CD4-positive, alpha-beta T cell treated with Interleukin-15 for 4 hours (primary cell): ENCODE data around the gene FOXB2.
A peak's percentile ranks its signal among the peaks of the same experiment; 100 is the strongest.
"Not testable (repeated sequence)": the region's sequence is repeated elsewhere in the genome, so short reads cannot be mapped to it uniquely, and the experiment has no call there.

Source experiments
- DNase-seq: peaks from one replicate; pipeline ENCODE4 v3.0.0-alpha.2; 2020; ENCODE audit warnings: low spot score

The FOXB2 gene

DNA sequence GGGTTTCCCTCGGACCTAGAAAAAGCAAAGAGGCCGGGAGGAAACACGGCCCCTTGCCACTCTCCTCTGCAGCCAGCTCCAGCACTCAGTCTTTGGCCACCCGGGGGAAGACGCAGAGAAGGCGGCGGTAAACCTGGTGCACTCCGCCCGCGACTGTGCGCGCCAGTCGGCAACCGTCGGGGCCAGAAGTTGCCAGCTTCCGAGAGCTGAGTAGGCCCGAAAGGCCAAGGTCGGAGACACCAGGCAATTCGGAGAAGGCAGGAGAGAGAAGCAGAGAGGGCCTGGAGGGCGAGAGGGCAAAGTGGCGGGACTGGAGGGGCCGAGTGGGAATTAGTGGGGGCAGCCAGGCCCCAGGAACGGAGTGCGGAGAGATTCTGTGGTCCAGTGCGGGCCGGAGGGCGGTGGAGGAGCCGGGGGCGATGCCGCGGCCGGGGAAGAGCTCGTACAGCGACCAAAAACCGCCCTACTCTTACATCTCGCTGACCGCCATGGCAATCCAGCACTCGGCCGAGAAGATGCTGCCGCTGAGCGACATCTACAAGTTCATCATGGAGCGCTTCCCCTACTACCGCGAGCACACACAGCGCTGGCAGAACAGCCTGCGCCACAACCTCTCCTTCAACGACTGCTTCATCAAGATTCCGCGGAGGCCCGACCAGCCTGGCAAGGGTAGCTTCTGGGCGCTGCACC is at the start of gene FOXB2:
TSS of gene FOXB2 (plus strand) at position 420 of the 690 bp plus-strand sequence. CDS start at position 420, 0 bp downstream.
- DNase-seq: no peak

DNA sequence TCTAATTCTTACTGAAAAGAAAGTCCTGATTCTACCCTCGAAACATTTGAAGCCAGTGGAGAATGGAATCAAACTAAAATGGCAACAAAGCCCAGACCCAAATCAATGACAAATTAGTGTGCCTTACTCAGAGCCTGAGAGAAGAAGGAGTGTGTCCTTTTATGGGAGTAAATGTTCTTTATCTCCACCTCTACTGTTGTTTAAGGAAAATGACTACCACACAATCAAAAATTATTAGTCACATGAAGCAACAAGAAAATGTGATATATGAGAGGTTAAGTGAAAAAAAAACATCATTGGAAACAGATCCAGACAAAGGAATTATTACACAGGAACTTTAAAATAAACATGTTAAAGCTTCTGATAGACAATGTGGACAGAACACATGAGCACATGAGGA is 49.7 kb upstream of the FOXB2 start:
- DNase-seq: no peak

DNA sequence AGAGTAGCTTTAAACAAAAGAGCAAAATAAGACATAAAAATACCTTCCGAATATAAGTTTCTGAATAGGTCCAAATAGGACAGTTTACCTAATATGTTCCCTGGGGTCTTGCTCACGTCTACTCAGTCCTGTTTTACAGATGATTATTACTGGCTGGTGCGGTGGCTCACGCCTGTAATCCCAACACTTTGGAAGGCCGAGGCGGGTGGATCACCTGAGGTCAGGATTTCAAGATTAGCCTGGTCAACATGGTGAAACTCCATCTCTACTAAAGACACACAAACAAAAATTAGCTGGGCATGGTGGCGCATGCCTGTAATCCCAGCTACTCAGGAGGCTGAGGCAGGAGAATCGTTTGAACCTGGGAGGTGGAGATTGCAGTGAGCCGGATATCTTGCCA is 40.6 kb upstream of the FOXB2 start:
- DNase-seq: not testable (repeated sequence)

DNA sequence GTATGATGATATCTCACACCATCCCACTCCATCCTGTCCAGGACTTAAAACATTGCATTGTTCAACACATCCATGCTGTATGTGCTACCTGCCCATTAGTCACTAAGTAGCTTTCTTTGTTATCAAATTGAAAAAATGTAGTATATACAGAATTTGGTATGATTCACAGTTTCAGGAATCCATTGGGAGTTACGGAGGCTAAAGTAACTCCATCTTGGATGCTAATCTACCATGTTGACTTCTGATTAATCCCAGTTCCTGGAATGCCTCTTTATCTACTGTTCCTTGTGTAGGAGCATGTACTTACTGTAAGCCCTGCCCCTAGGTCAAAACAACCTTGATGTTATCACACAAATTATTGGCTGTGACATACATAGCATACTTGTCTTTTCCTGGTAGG is 38.9 kb upstream of the FOXB2 start:
- no peak for DNase-seq

DNA sequence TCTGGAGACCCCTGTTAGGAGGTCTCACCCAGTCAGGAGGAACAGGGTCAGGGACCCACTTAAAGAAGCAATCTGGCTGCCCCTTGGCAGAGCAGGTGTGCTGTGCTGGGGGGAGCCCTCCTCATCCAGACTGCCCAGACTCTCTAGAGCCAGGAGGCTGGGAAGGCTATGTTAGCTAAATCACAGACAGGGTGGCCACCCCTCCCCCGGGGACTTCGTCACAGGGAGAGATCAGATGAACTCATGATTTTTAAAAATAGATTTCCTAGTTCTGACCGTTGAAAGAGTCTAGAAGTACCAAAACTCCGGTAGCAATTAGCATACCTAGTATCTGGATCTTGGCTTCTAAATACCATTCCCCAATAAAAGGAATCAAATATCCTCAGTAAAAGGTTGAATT is 35.0 kb upstream of the FOXB2 start:
- DNase-seq: no peak

DNA sequence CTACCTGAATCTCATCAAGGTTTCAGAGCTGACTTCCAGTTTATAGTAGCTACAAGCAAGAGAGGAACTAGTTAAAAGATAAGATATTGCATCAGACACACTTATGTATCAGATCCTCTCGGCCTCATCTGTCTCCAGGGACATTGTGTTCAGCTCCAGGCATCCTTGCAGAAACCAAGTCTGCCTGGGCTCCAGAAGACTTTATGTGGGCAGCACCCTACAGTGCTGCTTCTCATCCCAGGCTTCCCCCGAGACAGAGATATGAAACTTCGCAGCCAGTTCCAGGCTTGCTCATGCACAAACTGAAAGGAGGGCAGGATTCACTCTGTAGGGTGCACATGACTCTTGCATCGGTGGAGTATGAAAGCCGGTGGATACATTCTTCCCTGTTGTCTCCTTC is 33.9 kb upstream of the FOXB2 start:
- DNase-seq: no peak

DNA sequence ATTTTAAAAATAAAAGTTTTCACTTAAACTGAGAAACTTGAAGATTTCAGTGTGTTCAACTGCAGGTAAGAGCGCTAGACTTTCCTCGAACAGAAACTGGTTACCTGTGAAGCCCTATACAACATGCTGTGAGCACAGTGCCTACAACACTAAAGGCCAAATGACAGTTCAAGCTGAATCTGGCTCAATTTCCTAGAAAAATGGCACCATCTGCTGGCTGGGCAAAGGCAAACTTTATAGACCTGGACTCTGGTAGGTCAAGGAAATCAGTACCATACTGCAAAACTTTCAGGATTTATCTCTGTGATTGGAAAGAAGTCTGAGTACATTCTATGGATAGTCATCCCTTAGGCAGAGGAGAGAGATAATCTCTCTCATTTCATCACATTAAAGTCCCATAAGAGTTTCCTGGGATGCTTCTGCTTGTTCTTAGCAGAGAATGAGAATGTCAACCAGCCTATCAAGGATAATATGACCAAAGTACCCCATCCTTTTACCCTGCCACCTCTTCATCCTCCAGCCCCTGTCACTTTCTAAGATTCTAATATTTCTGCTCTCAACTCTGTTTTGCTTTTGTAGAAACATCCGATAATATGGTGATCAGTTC is 31.8 kb upstream of the FOXB2 start:
- no peak for DNase-seq

DNA sequence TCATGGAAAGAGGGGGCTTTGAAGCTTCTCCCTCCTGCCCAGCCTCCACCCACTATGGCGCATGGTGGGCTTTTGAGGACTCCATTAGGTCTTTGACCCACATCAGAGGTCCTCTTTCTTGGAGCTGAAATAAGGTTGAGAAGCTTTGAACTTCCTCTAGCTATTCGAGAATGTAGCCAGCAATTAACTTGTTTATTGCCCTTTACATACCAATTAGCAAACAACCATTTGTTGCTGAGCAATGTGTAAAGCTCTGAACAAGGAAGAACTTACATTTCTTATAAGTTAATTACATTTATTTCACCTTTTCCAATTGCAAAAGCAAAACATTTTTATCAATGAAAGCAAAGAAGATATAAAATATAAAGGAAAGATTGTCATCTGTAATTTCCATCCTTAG is 30.5 kb upstream of the FOXB2 start:
- no peak for DNase-seq

DNA sequence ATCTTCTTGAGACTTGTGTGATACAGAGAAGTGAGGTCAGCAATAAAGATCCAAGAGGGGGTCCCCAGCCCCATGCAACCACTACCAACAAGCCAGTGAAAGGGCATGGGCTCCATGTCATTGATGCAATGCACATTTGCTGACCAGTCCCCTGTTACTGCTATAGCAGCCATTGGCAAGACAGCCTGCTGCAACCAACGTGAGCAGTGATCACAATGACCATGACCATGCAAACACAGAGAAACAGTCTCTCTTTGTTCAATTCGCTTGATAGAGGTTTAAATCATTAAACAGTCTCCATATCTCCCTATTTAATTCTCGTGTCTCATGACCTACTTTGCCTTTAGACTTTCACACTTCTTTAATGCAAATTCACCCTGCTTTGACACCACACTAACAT is 30.0 kb upstream of the FOXB2 start:
- DNase-seq: no peak

DNA sequence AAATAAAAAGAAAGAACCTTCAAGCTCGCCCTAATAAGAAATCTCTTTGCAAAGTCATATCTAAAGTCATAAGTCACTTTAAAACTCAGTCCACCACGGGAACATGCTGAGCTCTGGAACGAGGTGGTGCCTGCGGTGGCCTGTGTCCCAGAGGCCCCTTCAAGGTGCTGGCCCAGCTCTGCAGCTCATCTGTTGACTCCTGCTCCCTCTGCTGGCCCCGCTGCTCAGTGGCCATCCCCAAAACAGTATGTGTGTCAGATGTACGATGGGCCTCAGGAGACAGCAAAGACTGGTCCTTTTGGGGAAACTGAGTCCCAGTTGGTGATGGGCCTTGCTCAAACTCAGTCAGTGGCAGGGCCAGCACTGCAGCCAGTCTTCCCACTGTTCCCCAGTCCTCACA is 22.8 kb upstream of the FOXB2 start:
- no peak for DNase-seq

DNA sequence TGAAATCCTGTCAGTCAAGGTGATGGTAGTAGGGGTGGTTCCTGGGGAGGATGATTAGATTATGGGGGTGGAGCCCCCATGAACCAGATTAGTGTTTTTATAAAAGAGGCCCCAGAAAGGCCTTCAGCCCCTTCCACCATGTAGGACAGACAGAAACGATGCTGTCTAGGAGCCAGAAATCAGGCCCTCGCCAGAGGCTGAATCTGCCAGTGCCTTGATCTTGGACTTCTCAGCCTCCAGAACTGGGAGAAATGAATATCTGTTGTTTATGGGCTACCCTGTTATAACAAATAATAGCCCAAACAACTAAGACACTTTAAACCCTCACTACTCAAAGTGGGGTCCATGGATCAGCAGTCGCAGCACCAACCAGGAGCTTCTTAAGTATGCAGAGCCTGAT is 20.2 kb upstream of the FOXB2 start:
- DNase-seq: no peak

DNA sequence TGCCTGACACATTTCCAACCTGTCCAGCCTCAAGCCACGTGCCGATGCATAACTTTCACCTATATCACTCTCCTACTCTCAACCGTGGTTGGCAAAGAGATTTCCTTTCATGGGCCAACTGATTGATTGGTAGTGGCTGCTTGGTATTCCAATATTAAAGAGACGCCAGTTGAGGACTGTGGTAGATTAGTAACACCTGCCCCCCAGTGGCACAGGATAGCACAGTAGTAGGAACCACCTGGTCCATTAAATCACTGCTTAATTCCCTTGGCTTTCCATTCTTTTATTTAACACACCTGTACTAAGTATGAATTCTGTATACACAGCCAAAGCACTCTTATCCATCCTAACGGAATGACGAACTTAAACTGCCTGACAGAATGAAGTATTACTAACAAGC is 19.1 kb upstream of the FOXB2 start:
- no peak for DNase-seq

DNA sequence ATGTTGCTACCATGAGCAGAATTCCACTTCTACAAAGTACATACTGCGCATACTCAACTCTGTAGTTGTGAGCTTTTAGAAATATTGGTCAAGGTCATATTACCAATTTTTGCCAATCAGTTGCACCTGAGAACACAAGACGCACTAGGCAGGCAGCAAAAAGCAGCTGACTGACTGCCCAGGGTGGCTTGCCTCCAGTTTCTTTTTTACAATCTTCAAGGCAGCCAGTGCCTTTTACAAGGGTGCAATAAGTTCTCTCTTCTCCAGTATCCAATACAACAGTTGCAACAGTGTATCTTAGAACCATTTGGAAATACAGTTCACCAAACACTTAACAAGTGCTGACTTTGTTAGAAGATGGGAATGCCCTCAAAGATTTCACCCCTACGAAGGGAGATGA is 16.1 kb upstream of the FOXB2 start:
- no peak for DNase-seq

DNA sequence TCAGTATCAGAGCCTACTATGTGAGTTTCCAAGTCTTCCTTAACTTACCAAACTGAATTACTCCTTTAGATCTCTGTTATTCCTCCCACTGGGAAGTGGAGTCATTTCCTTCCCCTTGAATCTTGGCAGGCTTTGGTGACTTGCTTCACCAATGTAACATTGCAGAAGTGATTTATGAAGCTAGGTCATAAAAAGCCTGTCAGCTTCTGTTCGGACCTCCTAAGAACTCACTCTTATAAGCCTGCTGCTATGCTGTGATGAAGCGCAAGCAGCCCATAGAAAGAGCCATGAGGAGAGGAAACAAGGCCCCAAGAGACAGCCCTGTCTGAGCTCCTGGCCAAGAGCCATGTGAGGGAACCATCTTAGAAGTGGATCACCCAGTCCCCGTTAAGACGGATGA is 14.2 kb upstream of the FOXB2 start:
- no peak for DNase-seq

DNA sequence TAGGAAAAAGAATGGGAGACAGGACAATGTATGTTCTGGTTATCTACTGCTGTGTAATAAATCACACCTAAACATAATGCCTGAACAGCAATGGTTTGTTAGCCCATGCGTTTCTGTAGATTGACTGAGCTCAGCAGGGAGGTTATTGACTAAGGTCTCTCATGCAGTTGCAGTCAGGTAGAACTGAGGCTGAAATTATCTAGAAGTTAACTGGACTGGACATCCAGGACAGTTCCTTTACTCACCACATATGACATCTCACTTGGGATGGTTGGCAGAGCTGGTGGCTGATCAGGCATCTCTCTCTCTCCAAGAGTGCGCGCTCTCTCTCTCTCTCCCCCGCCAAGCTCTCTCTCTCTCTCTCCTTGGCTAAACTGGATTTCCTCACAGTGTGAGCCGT is 8.9 kb upstream of the FOXB2 start:
- DNase-seq: no peak

DNA sequence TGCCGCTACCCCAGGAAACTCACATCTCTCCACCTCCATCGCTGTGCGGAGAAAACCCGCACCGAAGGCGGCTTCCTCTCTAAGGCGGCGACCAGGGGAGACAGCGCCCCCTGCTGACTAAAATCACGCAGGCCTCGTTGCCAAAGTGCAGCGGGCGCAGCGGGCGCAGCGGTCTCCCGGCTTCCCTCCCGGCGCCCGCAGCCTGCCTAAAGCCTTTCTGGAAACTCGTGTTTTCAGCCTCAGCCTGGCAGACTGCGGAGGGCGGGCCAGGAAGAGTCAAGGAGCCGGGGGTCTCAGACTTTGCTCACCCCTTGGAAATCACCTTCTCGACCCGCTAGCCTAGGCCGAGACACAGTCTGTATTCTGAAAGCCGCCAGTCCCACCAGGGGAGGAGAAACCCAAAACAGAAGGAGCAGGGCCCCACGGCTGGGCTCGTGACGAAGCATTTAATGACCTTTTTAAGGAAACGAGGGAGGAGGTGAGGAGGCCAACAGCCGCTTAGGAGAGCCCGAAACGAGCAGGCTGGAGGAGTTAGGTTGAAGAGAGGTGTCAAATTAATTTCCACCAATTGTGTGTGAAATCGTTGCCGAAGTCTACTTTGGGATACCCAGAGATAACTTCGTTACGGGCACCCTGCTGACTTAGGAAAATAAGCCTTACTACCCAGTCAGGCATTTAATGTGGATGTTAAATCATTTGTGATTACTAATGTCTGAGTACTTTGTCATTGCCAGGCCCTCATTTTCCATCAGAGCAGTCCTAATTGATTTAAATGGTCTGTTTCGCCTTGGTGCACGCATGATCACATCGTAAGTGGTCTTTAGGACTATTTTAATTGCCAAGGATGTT is 7.3 kb upstream of the FOXB2 start:
- peak; percentile 42 for DNase-seq

DNA sequence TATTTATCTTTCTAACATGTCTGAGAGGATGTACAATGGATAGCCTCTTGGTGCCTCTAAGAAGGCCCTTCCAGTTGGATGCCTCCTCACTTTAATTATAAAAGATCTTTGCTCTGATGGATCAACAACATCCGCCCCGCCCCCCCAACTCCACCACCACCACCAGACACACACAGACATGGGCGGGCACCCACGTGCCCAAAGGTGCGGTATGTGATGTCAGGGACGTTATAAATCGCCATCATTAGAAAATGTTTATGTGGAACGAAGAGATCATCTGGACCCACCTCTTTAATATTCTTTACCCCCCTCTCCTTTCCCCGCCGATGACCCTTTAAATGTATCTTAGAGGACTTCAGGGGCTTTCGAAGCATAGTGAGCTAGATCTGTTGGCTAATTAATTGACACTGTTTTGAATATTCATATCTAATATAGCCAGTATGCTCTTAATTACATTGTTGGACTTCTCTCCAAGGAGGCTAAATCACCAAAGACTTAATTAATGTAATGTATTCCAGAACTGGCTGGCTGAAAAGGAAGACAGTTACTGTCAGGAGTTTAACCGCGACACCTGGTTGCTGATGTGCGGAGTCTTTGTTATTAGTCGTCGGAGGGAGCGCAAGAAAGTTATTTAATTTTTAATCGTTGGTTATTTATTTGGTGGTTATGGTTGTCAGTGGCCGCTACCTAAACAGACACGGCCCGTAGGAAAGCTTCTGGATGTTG is 6.1 kb upstream of the FOXB2 start:
- no peak for DNase-seq

DNA sequence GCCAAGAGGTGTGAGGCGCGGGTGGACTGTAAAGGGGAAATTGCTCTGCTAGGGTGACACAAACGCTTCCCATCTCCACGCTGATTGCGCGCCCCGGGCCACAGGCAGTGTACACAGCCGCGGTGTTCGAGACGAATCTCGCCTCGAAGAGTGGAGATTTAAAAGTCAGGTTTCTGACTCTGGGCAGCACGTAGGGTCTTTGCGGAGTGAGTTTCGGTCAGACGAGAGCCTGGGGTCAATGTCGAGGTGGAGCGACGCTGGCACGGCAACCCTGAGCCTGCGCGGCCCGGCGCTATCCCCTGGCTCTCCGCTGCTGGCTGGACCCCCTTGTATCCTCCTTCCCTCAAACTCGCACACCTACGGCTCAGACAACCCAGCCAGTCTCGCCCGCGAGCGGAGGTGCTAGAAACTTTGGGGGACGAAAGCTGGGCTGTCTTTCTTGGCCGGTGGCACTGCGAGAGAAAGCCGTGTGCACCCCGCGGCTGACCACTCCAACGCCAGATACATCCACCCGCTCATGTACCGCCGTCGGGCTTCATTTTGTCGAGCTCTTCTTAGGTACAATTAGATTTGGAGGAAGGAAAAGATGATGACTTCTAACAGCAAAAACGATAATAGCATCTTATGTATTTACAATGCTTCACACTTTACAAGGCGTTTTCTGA is 5.4 kb upstream of the FOXB2 start:
- DNase-seq: no peak

DNA sequence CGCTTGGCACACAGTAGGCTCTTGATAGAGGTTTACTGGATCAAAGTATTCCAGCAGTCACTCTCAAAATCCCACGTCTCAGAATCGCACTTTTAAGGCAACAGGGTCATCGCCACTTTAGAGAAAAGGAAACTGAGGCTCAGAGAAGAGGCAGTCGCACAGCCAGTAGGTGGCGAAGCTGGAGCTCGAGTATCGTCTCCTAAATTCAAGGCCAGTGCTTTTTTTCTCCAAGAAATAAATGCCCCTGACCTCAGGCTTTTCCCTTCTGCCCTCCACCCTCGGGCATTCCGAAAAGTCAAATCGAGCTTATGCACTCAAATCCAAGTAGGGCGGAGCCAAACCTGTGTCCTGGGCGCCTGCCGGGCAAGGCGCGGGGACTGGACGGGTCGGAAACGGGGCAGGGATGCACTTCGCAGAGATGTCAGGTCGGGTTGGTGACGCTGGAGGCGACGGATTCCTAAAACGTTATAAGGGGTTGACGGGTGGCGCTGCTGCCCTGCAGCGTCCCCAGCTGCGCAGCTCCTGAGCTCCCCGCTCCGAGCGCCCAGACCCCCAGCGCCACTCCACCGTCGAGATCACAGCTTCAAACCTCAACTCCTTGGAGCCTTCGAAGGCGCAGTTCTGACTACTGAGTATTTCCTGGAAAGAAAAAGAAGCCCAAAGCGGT is 4.7 kb upstream of the FOXB2 start:
- no peak for DNase-seq

DNA sequence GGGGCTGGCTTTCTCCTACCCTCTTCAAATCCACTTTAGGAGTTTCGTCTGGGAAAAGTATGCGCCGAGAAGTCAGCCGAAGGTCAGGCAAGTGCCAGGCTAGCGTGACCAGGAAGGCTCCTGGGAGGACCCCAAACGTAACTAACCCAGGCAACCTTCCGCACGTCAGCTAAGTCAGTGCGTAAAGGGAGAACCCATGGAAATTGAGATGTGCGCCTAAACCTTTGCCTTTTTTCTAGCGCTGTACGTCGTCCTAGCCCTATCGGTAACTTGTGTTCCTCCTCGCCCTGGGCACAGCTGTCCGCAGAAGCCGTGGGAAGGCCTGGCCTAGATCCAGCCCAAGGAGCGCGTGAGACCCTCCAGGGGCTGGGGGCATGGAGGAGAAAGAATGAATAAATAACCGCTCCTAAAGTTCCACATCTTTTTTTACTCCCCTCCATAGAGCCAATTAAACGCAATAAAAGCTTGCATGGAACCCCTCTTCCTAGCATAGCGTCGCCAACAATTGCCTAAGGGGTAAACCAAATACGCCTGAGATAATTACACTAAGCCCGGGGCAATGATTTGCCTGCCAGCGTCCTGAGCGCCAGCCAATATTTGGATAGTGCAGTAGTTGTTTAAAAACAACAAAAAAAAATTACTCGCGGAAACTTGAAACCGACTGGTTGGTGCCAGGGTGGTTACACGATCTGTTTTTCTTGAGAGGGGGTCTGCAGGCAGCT is 4.0 kb upstream of the FOXB2 start:
- DNase-seq: no peak

DNA sequence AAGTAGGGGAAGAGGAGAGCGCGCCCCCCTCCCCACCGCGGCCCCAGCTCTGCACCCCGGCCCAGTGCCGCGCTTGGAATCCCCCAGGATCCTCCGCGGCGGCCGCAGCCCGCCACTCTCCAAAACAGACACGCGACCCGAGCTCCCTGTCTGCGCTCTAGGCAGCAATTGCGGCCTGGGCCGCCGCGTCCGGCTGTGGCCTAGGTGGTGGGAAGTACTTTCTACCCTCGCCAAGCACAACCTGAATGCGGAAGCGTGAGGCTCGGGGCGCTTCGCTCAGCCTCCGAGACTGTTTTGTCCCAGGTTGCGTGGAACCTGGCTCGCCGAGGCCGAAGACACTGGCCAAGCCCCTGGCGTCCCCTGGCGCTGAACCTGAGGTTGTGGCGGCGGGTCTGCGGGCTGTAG is 3.3 kb upstream of the FOXB2 start:
- DNase-seq: no peak
